GM12801 (cell line): ENCODE measurements around the gene FRYL.

Experiments
- TF ChIP-seq, protein P1 (sequence below): IDR thresholded peaks from one replicate; pipeline ENCODE4 v1.5.1; 2011; ENCODE audit warnings: control low read depth; ENCODE audit not compliant: insufficient read length; ENCODE audit errors: extremely low read depth

Gene FRYL

DNA sequence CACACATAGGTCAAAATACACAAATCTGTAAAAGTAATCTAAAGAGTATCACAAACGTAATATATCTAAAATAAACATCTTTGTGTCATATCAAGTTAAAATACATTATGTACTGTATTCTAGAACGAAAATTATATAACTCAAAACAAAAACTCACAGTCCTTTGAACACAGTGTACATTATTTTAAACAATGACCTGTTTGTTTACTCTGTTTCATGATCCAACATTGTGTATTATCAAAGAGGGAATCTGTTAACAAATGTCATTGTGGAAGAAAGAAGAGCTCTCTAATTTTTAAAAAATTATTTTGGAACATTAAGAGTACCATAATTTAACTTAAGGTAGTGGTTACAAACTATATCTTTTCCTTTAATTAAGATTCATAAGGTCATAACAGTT lies 144.1 kb downstream of the FRYL start:
- TF ChIP-seq, protein P1, sequence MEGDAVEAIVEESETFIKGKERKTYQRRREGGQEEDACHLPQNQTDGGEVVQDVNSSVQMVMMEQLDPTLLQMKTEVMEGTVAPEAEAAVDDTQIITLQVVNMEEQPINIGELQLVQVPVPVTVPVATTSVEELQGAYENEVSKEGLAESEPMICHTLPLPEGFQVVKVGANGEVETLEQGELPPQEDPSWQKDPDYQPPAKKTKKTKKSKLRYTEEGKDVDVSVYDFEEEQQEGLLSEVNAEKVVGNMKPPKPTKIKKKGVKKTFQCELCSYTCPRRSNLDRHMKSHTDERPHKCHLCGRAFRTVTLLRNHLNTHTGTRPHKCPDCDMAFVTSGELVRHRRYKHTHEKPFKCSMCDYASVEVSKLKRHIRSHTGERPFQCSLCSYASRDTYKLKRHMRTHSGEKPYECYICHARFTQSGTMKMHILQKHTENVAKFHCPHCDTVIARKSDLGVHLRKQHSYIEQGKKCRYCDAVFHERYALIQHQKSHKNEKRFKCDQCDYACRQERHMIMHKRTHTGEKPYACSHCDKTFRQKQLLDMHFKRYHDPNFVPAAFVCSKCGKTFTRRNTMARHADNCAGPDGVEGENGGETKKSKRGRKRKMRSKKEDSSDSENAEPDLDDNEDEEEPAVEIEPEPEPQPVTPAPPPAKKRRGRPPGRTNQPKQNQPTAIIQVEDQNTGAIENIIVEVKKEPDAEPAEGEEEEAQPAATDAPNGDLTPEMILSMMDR, result no peak

DNA sequence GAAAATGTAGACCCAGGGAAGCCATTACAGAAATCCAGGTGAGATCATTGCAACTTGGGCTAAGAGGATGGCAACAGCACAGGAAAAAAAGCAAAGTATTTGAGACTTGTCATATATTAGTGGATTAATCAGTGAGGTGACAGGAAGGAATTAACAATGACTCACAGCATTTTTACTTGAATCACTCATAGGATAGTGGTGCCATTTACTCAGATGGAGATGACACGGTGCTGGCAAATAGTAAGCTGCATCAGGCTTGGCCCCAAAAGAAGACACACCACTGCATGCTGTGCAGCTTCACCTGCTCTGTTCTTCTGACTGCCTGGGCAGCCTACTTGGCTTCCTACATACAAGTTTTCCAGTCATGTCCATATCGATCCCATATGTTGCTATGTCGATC lies 144.8 kb downstream of the FRYL start:
- TF ChIP-seq, protein P1, result no peak

DNA sequence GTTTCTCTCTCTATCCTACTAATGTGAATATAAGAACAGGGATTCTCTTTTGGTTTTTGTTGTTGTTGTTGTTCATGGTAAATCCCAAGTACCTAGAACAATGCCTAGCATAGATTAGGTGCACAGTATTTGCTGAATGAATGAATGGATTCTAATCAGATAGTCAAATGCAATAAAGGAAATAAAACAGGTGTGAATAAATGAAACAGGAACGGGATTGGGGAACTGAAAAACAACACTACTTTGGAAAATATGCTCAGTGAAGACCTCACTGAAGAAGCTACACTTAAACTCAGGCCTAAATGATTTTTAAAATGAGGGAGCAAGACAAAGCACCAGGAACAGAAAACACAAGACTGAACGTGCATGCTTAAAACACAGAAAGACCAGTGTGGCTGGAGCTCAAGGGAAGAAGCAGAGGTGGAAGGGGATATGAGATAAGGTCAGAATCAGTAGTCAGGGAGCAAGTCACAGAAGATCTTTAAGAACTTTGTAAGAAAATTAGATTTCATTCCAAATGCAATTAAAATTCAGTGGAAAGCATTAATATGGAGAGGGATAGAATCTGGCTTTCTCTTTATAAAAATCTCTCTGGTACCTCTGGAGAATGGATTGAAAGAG lies 145.3 kb downstream of the FRYL start:
- TF ChIP-seq, protein P1, result no peak

DNA sequence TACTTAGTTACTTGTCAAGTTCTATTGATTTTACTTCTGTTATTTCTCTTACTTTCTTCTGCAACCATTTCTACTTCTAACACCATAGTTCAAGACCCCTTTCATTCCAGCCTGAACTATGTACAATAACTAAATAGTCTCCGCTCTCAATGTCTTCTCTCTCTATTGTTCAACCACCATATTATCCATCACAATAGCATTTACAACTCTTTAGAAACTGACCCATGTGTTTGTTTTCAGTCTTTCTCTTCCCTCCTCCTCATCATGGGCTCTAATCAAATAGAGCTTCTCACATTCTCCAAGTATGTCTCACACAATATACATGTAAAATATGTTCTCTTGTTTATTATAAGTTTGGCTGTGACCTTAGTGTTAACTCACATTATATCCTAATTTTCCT lies 146.4 kb downstream of the FRYL start:
- TF ChIP-seq, protein P1, result no peak

DNA sequence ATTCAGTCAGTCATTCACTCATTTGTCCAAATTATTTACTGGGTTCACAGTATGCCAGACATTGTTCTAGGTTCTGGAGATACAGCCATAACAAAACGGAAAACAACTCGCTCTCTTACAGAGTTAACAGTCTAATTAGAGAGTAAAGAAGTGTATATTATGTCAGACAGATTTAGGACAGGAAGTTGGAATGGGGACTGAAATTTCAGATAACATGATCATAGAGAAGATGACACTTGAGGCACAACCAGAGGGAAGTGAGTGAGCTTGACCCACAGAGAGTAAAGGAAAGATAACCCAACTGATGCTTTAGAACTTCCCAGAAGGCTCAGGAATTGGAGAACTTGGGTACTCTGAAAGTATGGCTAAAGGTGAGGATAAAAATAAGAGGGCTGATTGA lies 150.6 kb downstream of the FRYL start:
- TF ChIP-seq, protein P1, result no peak

DNA sequence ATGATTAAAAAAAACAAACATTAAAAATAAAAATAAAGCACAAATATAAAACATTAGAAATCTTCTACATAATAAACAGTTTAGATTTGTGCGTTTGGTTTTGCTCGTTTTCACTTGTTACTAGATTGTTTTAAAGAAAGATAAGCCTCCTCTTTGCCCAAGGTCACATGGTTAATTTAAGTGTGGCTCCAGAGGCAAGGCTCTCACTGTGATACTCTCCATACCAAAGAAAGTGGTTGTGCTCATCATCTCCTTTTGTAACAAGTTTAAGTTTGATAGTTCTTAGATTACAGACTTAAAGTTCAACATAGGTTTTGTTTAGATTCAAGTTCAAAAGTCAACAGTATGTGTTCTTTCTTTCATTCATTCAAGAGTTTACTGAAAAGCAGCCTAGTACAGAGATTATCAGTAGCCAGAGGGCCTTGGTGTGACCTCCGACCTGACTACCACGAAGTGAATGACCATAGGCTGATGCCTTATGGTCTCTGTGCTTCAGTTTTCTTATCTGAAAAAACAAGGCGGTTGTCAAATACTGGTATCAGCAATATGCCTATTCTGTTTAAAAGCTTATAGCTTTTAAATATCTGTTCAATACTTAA lies 156.8 kb downstream of the FRYL start:
- TF ChIP-seq, protein P1, result no peak

DNA sequence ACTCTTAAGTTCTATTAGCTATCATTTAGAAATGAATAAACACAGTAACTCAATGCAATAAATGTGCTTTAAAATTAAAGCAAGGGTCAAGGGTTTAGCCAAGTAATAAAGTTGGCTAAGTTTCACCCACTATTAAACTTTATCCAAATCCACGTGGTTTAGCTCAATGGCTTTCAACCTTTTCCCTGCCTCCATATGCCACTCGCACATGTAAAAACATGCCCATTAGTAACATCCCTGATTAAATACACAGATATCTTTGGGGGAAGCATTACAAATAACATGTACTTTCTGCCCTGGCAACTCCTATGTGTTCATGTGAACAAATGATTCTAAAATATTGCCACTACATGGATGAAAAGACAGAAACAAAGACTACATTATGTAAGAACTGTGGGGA lies 159.2 kb downstream of the FRYL start:
- TF ChIP-seq, protein P1, result no peak

DNA sequence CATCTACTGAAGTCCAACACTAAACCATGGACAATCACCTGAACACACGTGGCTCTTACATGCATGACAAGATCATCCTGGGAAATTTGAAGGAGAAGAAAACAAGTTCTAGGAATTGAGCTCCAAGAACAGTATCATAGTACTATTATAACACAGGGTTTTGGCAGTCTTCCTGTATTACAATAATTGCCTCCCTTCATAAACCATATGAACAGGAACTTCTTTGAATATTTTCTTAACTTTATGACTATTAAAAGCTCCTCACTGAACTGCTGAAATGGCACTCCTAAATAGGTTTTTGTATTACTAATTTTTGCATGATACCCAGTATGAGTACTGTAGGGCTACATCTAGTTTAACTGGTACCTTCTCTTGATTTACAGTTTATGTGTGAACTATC lies 160.0 kb downstream of the FRYL start:
- TF ChIP-seq, protein P1, result no peak
